ENCODE data around the gene STH. TPM values are rescaled to one million over a fixed set of nuclear protein-coding genes. Genes with fewer than 3 reads are reported as not detected.

The STH gene
- total and polyA plus RNA-seq, 2 donors (not counting 1 experiment from before 2014, with no cell fraction given): not detected

DNA sequence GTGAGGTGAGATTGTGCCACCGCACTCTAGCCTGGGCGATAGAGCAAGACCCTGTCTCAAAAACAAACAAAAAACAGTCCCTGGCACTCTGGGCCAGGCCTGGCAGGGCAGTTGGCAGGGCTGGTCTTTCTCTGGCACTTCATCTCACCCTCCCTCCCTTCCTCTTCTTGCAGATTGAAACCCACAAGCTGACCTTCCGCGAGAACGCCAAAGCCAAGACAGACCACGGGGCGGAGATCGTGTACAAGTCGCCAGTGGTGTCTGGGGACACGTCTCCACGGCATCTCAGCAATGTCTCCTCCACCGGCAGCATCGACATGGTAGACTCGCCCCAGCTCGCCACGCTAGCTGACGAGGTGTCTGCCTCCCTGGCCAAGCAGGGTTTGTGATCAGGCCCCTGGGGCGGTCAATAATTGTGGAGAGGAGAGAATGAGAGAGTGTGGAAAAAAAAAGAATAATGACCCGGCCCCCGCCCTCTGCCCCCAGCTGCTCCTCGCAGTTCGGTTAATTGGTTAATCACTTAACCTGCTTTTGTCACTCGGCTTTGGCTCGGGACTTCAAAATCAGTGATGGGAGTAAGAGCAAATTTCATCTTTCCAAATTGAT is 24.8 kb downstream of the STH start:
- H3K9me3 ChIP-seq (ENCODE audit: control insufficient read depth, insufficient read depth, low read depth, low read length): no peaks in the 10 kb centered on the region
- no peak overlapping the region for H3K4me2 ChIP-seq (ENCODE audit: extremely low read depth, insufficient read depth, low read length)
- no peaks in the 10 kb centered on the region for H3K79me2 ChIP-seq (ENCODE audit: control insufficient read depth, insufficient read depth, low read length)
- H4K20me1 ChIP-seq (ENCODE audit: control insufficient read depth, extremely low read depth, insufficient read depth, low read length): peaks cover 1% of the 10 kb centered on the region
- no peak overlapping the region for H3K9ac ChIP-seq (ENCODE audit: insufficient read depth, low read length)
- DNase-seq (ENCODE audit: low read depth in 2 of 2): no peak
- H3K4me3 ChIP-seq (replicated peaks in 1 of 4; ENCODE audit: control extremely low read depth in 1 of 4, insufficient read depth in 1 of 4, low read depth in 3 of 4, low read length in 4 of 4): no peak overlapping the region
- no peak for TF ChIP-seq EZH2 (IDR thresholded peaks at IDR 0.05; ENCODE audit: low read length, missing control alignments)
- TF ChIP-seq, protein P1, sequence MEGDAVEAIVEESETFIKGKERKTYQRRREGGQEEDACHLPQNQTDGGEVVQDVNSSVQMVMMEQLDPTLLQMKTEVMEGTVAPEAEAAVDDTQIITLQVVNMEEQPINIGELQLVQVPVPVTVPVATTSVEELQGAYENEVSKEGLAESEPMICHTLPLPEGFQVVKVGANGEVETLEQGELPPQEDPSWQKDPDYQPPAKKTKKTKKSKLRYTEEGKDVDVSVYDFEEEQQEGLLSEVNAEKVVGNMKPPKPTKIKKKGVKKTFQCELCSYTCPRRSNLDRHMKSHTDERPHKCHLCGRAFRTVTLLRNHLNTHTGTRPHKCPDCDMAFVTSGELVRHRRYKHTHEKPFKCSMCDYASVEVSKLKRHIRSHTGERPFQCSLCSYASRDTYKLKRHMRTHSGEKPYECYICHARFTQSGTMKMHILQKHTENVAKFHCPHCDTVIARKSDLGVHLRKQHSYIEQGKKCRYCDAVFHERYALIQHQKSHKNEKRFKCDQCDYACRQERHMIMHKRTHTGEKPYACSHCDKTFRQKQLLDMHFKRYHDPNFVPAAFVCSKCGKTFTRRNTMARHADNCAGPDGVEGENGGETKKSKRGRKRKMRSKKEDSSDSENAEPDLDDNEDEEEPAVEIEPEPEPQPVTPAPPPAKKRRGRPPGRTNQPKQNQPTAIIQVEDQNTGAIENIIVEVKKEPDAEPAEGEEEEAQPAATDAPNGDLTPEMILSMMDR (conservative IDR thresholded peaks at IDR 0.05 in 1 of 2, IDR thresholded peaks at IDR 0.05 in 1 of 2; ENCODE audit: low read depth in 1 of 2, low read length in 2 of 2): no peak
- no peaks in the 10 kb centered on the region for H3K27me3 ChIP-seq (ENCODE audit: control insufficient read depth, insufficient read depth, low read length)
- H3K4me1 ChIP-seq (ENCODE audit: control insufficient read depth, extremely low read depth, insufficient read depth, low read length): no peaks in the 10 kb centered on the region
- no peak overlapping the region for H2AFZ ChIP-seq (ENCODE audit: low read length)
- H3K36me3 ChIP-seq (ENCODE audit: control insufficient read depth, insufficient read depth, low read length): peaks cover 2% of the 10 kb centered on the region
- H3K27ac ChIP-seq (ENCODE audit: insufficient read depth, low read length): no peak overlapping the region

DNA sequence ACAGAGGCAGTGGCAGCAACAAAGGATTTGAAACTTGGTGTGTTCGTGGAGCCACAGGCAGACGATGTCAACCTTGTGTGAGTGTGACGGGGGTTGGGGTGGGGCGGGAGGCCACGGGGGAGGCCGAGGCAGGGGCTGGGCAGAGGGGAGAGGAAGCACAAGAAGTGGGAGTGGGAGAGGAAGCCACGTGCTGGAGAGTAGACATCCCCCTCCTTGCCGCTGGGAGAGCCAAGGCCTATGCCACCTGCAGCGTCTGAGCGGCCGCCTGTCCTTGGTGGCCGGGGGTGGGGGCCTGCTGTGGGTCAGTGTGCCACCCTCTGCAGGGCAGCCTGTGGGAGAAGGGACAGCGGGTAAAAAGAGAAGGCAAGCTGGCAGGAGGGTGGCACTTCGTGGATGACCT is 25.5 kb downstream of the STH start:
- Histone ChIP-seq H4K20me1 (ENCODE audit: control insufficient read depth, extremely low read depth, insufficient read depth, low read length) (peaks cover 1% of the 10 kb centered on the region), H3K4me1 (ENCODE audit: control insufficient read depth, extremely low read depth, insufficient read depth, low read length) (no peaks in the 10 kb centered on the region), H2AFZ (ENCODE audit: low read length) (no peak overlapping the region), H3K36me3 (ENCODE audit: control insufficient read depth, insufficient read depth, low read length) (peaks cover 2% of the 10 kb centered on the region), H3K9me3 (ENCODE audit: control insufficient read depth, insufficient read depth, low read depth, low read length) (no peaks in the 10 kb centered on the region), H3K9ac (ENCODE audit: insufficient read depth, low read length) (no peak overlapping the region), H3K27ac (ENCODE audit: insufficient read depth, low read length) (no peak overlapping the region), H3K79me2 (ENCODE audit: control insufficient read depth, insufficient read depth, low read length) (no peaks in the 10 kb centered on the region), H3K4me2 (ENCODE audit: extremely low read depth, insufficient read depth, low read length) (no peak overlapping the region), H3K4me3 (replicated peaks in 1 of 4; ENCODE audit: control extremely low read depth in 1 of 4, insufficient read depth in 1 of 4, low read depth in 3 of 4, low read length in 4 of 4) (no peak overlapping the region), H3K27me3 (ENCODE audit: control insufficient read depth, insufficient read depth, low read length) (no peaks in the 10 kb centered on the region)
- DNase-seq (ENCODE audit: low read depth in 2 of 2): no peak
- TF ChIP-seq EZH2 (IDR thresholded peaks at IDR 0.05; ENCODE audit: low read length, missing control alignments): no peak
- TF ChIP-seq, protein P1 (conservative IDR thresholded peaks at IDR 0.05 in 1 of 2, IDR thresholded peaks at IDR 0.05 in 1 of 2; ENCODE audit: low read depth in 1 of 2, low read length in 2 of 2): no peak

DNA sequence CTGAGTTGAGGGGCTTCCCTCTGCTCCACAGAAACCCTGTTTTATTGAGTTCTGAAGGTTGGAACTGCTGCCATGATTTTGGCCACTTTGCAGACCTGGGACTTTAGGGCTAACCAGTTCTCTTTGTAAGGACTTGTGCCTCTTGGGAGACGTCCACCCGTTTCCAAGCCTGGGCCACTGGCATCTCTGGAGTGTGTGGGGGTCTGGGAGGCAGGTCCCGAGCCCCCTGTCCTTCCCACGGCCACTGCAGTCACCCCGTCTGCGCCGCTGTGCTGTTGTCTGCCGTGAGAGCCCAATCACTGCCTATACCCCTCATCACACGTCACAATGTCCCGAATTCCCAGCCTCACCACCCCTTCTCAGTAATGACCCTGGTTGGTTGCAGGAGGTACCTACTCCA is 26.0 kb downstream of the STH start:
- no peak for DNase-seq (ENCODE audit: low read depth in 2 of 2)
- peaks cover 2% of the 10 kb centered on the region for H3K36me3 ChIP-seq (ENCODE audit: control insufficient read depth, insufficient read depth, low read length)
- H3K4me2 ChIP-seq (ENCODE audit: extremely low read depth, insufficient read depth, low read length): no peak overlapping the region
- H3K79me2 ChIP-seq (ENCODE audit: control insufficient read depth, insufficient read depth, low read length): no peaks in the 10 kb centered on the region
- no peak overlapping the region for H2AFZ ChIP-seq (ENCODE audit: low read length)
- no peak overlapping the region for H3K4me3 ChIP-seq (replicated peaks in 1 of 4; ENCODE audit: control extremely low read depth in 1 of 4, insufficient read depth in 1 of 4, low read depth in 3 of 4, low read length in 4 of 4)
- H3K9me3 ChIP-seq (ENCODE audit: control insufficient read depth, insufficient read depth, low read depth, low read length): no peaks in the 10 kb centered on the region
- peaks cover 1% of the 10 kb centered on the region for H4K20me1 ChIP-seq (ENCODE audit: control insufficient read depth, extremely low read depth, insufficient read depth, low read length)
- no peaks in the 10 kb centered on the region for H3K4me1 ChIP-seq (ENCODE audit: control insufficient read depth, extremely low read depth, insufficient read depth, low read length)
- no peaks in the 10 kb centered on the region for H3K27me3 ChIP-seq (ENCODE audit: control insufficient read depth, insufficient read depth, low read length)
- H3K27ac ChIP-seq (ENCODE audit: insufficient read depth, low read length): no peak overlapping the region
- TF ChIP-seq, protein P1 (conservative IDR thresholded peaks at IDR 0.05 in 1 of 2, IDR thresholded peaks at IDR 0.05 in 1 of 2; ENCODE audit: low read depth in 1 of 2, low read length in 2 of 2): no peak
- no peak for TF ChIP-seq EZH2 (IDR thresholded peaks at IDR 0.05; ENCODE audit: low read length, missing control alignments)
- H3K9ac ChIP-seq (ENCODE audit: insufficient read depth, low read length): no peak overlapping the region
